ENCODE data around the gene SLC45A2. TPM values are rescaled to one million over a fixed set of nuclear protein-coding genes. Genes with fewer than 3 reads are reported as not detected.
A peak's percentile ranks its signal among the peaks of the same experiment; 100 is the strongest.
"Not testable (repeated sequence)": the region's sequence is repeated elsewhere in the genome, so short reads cannot be mapped to it uniquely, and the experiment has no call there.

Gene SLC45A2
- total and polyA plus RNA-seq, 4 donors, result 0.03 to 0.40 TPM; not detected in 2

- ATAC-seq (ENCODE audit: insufficient read depth, low FRiP score), result no peak
- no peaks in the 10 kb centered on the region for H3K27me3 ChIP-seq (ENCODE audit: control insufficient read depth in 3 of 3, insufficient read depth in 3 of 3, low read length in 2 of 3)
- peaks cover 0 to 10% (median 3%) of the 10 kb centered on the region in 4 donors for H3K9me3 ChIP-seq (ENCODE audit: control insufficient read depth in 4 of 4, insufficient read depth in 3 of 4, low read length in 3 of 4)
- no peak overlapping the region for H3K4me3 ChIP-seq
- 84 to 100% methylated on average over 1 of the region's 1 CpG for WGBS, 2 donors
- no peak for DNase-seq
- no peak overlapping the region for H3K27ac ChIP-seq (ENCODE audit: low read depth in 1 of 2, low read length in 1 of 2)
- H3K36me3 ChIP-seq (ENCODE audit: control insufficient read depth in 4 of 4, insufficient read depth in 4 of 4, low read length in 4 of 4), result no peaks in the 10 kb centered on the region
- no peak for TF ChIP-seq CTCF (IDR thresholded peaks at IDR 0.05; ENCODE audit: control extremely low read depth, extremely low read depth)
- no peak overlapping the region for H3K9ac ChIP-seq (ENCODE audit: insufficient read depth in 1 of 2, low read length in 2 of 2)
- H3K4me1 ChIP-seq (ENCODE audit: control insufficient read depth in 5 of 5, insufficient read depth in 5 of 5, low read length in 5 of 5), result no peaks in the 10 kb centered on the region
Observed at GRCh38 chr5:33921002-33921401, 63.5 kb downstream of the SLC45A2 start.

- peaks cover 0 to 10% (median 4%) of the 10 kb centered on the region in 4 donors for H3K9me3 ChIP-seq (ENCODE audit: control insufficient read depth in 4 of 4, insufficient read depth in 3 of 4, low read length in 3 of 4)
- H3K27me3 ChIP-seq (ENCODE audit: control insufficient read depth in 3 of 3, insufficient read depth in 3 of 3, low read length in 2 of 3); H3K4me1 ChIP-seq (ENCODE audit: control insufficient read depth in 5 of 5, insufficient read depth in 5 of 5, low read length in 5 of 5); ATAC-seq (ENCODE audit: insufficient read depth, low FRiP score); H3K27ac ChIP-seq (ENCODE audit: low read depth in 1 of 2, low read length in 1 of 2); H3K4me3 ChIP-seq; H3K9ac ChIP-seq (ENCODE audit: insufficient read depth in 1 of 2, low read length in 2 of 2); H3K36me3 ChIP-seq (ENCODE audit: control insufficient read depth in 4 of 4, insufficient read depth in 4 of 4, low read length in 4 of 4); DNase-seq: not testable (repeated sequence)
- 98% methylated on average over 3 of the region's 3 CpGs for WGBS, 2 donors
Observed at GRCh38 chr5:33914844-33915243, 69.6 kb downstream of the SLC45A2 start.

GRCh38 chr5:33906248-33906647 lies 78.2 kb downstream of the SLC45A2 start:
- not testable (repeated sequence) for H3K27me3 ChIP-seq (ENCODE audit: control insufficient read depth in 3 of 3, insufficient read depth in 3 of 3, low read length in 2 of 3); H3K4me3 ChIP-seq; H3K4me1 ChIP-seq (ENCODE audit: control insufficient read depth in 5 of 5, insufficient read depth in 5 of 5, low read length in 5 of 5); H3K36me3 ChIP-seq (ENCODE audit: control insufficient read depth in 4 of 4, insufficient read depth in 4 of 4, low read length in 4 of 4); H3K27ac ChIP-seq (ENCODE audit: low read depth in 1 of 2, low read length in 1 of 2); H3K9ac ChIP-seq (ENCODE audit: insufficient read depth in 1 of 2, low read length in 2 of 2); ATAC-seq (ENCODE audit: insufficient read depth, low FRiP score)
- peaks cover 0 to 13% (median 9%) of the 10 kb centered on the region in 4 donors for H3K9me3 ChIP-seq (ENCODE audit: control insufficient read depth in 4 of 4, insufficient read depth in 3 of 4, low read length in 3 of 4)
- WGBS, 2 donors, result 86 to 87% methylated on average over 7 of the region's 7 CpGs
- peak in 1 of 3 donors; percentile 9 for DNase-seq

- no peak for DNase-seq
- H3K27me3 ChIP-seq (ENCODE audit: control insufficient read depth in 3 of 3, insufficient read depth in 3 of 3, low read length in 2 of 3), result no peaks in the 10 kb centered on the region
- WGBS, 2 donors, result 55 to 85% methylated on average over 1 of the region's 1 CpG
- H3K36me3 ChIP-seq (ENCODE audit: control insufficient read depth in 4 of 4, insufficient read depth in 4 of 4, low read length in 4 of 4), result no peaks in the 10 kb centered on the region
- H3K27ac ChIP-seq (ENCODE audit: low read depth in 1 of 2, low read length in 1 of 2), result no peak overlapping the region
- no peak overlapping the region for H3K4me3 ChIP-seq
- H3K4me1 ChIP-seq (ENCODE audit: control insufficient read depth in 5 of 5, insufficient read depth in 5 of 5, low read length in 5 of 5), result peaks cover 0 to 3% (median 0%) of the 10 kb centered on the region in 5 donors
- no peak overlapping the region for H3K9ac ChIP-seq (ENCODE audit: insufficient read depth in 1 of 2, low read length in 2 of 2)
- no peak for TF ChIP-seq CTCF (IDR thresholded peaks at IDR 0.05; ENCODE audit: control extremely low read depth, extremely low read depth)
- no peak for ATAC-seq (ENCODE audit: insufficient read depth, low FRiP score)
- peaks cover 0 to 12% (median 9%) of the 10 kb centered on the region in 4 donors for H3K9me3 ChIP-seq (ENCODE audit: control insufficient read depth in 4 of 4, insufficient read depth in 3 of 4, low read length in 3 of 4)
Observed at GRCh38 chr5:33905381-33905780, 79.1 kb downstream of the SLC45A2 start.
